ENCODE data around the gene BSPRY.
"Not testable (repeated sequence)": the region's sequence is repeated elsewhere in the genome, so short reads cannot be mapped to it uniquely, and the experiment has no call there.

The BSPRY gene

GRCh38 chr9:113341712-113342410 lies 7.5 kb upstream of the BSPRY start:
- DNase-seq: peak; percentile 35

GRCh38 chr9:113343732-113344231 lies 5.6 kb upstream of the BSPRY start:
- DNase-seq: peak; percentile 90

GRCh38 chr9:113345190-113345589 lies 4.2 kb upstream of the BSPRY start:
- no peak for DNase-seq

- no peak for DNase-seq
Observed at GRCh38 chr9:113345671-113346070, 3.7 kb upstream of the BSPRY start.

GRCh38 chr9:113348437-113348836 lies 904 bp upstream of the BSPRY start:
- no peak for DNase-seq

GRCh38 chr9:113349066-113349444 lies 286 bp upstream of the BSPRY start:
- DNase-seq: no peak

- peak; percentile 73 for DNase-seq
Observed at GRCh38 chr9:113350107-113350661, 843 bp downstream of the BSPRY start.

GRCh38 chr9:113350937-113351336 lies 1.6 kb downstream of the BSPRY start:
- peak; percentile 29 for DNase-seq

GRCh38 chr9:113352006-113352405 lies 2.7 kb downstream of the BSPRY start:
- DNase-seq: no peak

GRCh38 chr9:113352411-113352810 lies 3.1 kb downstream of the BSPRY start:
- no peak for DNase-seq

GRCh38 chr9:113355040-113355596 lies 5.8 kb downstream of the BSPRY start:
- no peak for DNase-seq

GRCh38 chr9:113356686-113357292 lies 7.4 kb downstream of the BSPRY start:
- peak; percentile 67 for DNase-seq

GRCh38 chr9:113359385-113359784 lies 10.0 kb downstream of the BSPRY start:
- DNase-seq: no peak

GRCh38 chr9:113360242-113360842 lies 11.0 kb downstream of the BSPRY start:
- no peak for DNase-seq

GRCh38 chr9:113361304-113362018 lies 12.1 kb downstream of the BSPRY start:
- peak; percentile 19 for DNase-seq

GRCh38 chr9:113363336-113363735 lies 14.0 kb downstream of the BSPRY start:
- no peak for DNase-seq

GRCh38 chr9:113364951-113365350 lies 15.6 kb downstream of the BSPRY start:
- no peak for DNase-seq

GRCh38 chr9:113365652-113366051 lies 16.3 kb downstream of the BSPRY start:
- not testable (repeated sequence) for DNase-seq

- no peak for DNase-seq
Observed at GRCh38 chr9:113368348-113368981, 19.1 kb downstream of the BSPRY start.

- DNase-seq: no peak
Observed at GRCh38 chr9:113368982-113369854, 19.9 kb downstream of the BSPRY start.

- DNase-seq: no peak
Observed at GRCh38 chr9:113369855-113370140, 20.5 kb downstream of the BSPRY start.

Data from NCI-H69 (cell line).